K562 (cell line): ENCODE measurements around the gene ZNF628. TPM values are rescaled to one million over a fixed set of nuclear protein-coding genes. Genes with fewer than 3 reads are reported as not detected.

Experiments
- ATAC-seq: fragments of 200-7000 bp; cut with Tn5 transposase; 3 replicates; pipeline ENCODE4 v1.9.1; 2020; ENCODE audit warnings: moderate library complexity
- BruUV-seq: library from RNA; stranded (reverse); fragments of 400-500 nt; replicated peaks from 2 replicates; lab custom pipeline; 2021; lab: Mats Ljungman, UMichigan
- CTCF ChIA-PET: fragments of 300-600 bp; formaldehyde crosslinking; extraction: SDS; loops from one replicate; lab custom pipeline; 2021; ENCODE audit warnings: low intra/inter-chr PET ratio; lab: Yijun Ruan, JAX
- POLR2A ChIA-PET: fragments of 300-600, 350-650 bp; sonication (Branson Sonifier 250); formaldehyde crosslinking; extraction: SDS; loops from one replicate; lab custom pipeline; 2021; ENCODE audit warnings: antibody characterized with exemption, inconsistent platforms; lab: Yijun Ruan, JAX
- DNase-seq, 4 experiments: peaks; one replicate each; pipeline versions ENCODE4 v3.0.0 to v3.0.0-alpha.2; 2011 to 2018; ENCODE audit warnings: low spot score in 3 of 4, mixed read lengths in 3 of 4; ENCODE audit errors: extremely low read depth in 1 of 4
- FAIRE-seq: peaks from 2 replicates; lab custom pipeline; 2011; peaks lifted over from hg19 to GRCh38; lab: Jason Lieb, UNC
- H2AFZ ChIP-seq: 2 replicates; pipeline ENCODE4 v1.6.0; 2011; ENCODE audit warnings: low read depth, low read length, control low read depth, inconsistent platforms
- H3K27ac ChIP-seq: fragments of 200-600 bp; 3 replicates; pipeline ENCODE4 v1.8.0; 2011; ENCODE audit warnings: low read depth, mild to moderate bottlenecking, control low read depth, inconsistent platforms, low read length, moderate library complexity, mixed read lengths; ENCODE audit errors: extremely low read depth
- H3K27me3 ChIP-seq, 2 experiments: fragments of 300-600 bp in 1 of 2; 2 replicates in 1 of 2; 3 replicates in 1 of 2; pipeline versions ENCODE4 v1.6.0 to v1.8.0; 2011; ENCODE audit warnings: inconsistent platforms in 2 of 2, low read length in 2 of 2, mild to moderate bottlenecking in 1 of 2, mixed read lengths in 1 of 2, moderate library complexity in 1 of 2; ENCODE audit not compliant: control insufficient read depth in 2 of 2, insufficient read depth in 2 of 2
- H3K36me3 ChIP-seq: fragments of 300-600 bp; 3 replicates; pipeline ENCODE4 v1.8.0; 2011; ENCODE audit warnings: mild to moderate bottlenecking, low read length, inconsistent platforms; ENCODE audit not compliant: control insufficient read depth, insufficient read depth
- H3K4me1 ChIP-seq, 2 experiments: fragments of 200-600 bp in 1 of 2; replicated peaks in 1 of 2; 2 replicates in 1 of 2; 3 replicates in 1 of 2; pipeline versions ENCODE4 v1.5.1 to v1.8.0; 2011; ENCODE audit warnings: inconsistent platforms in 2 of 2, low read length in 2 of 2, mild to moderate bottlenecking in 1 of 2, mixed read lengths in 1 of 2, moderate library complexity in 1 of 2; ENCODE audit not compliant: control insufficient read depth in 2 of 2, insufficient read depth in 2 of 2
- H3K4me2 ChIP-seq: 2 replicates; pipeline ENCODE4 v1.6.1; 2011; ENCODE audit warnings: low read length, control low read depth, inconsistent platforms, mixed read lengths; ENCODE audit not compliant: insufficient read depth
- H3K4me3 ChIP-seq: fragments of 200-600 bp; sonication (generic), shearing (Covaris generic); 2 replicates; pipeline ENCODE4 v1.5.1; 2016; ENCODE audit warnings: control low read depth, inconsistent platforms
- H3K79me2 ChIP-seq: fragments of 200-600 bp; 3 replicates; pipeline ENCODE4 v1.8.0; 2011; ENCODE audit warnings: low read length, inconsistent platforms; ENCODE audit not compliant: control insufficient read depth, insufficient read depth
- H3K9ac ChIP-seq, 2 experiments: 2 replicates each; pipeline versions ENCODE4 v1.6.0 to v1.6.1; 2011; ENCODE audit warnings: low read depth in 2 of 2, low read length in 2 of 2, control low read depth in 1 of 2, inconsistent platforms in 1 of 2, mild to moderate bottlenecking in 1 of 2, mixed read lengths in 1 of 2; ENCODE audit not compliant: insufficient read depth in 1 of 2
- H3K9me1 ChIP-seq: one replicate; pipeline ENCODE4 v1.6.0; 2011; ENCODE audit warnings: inconsistent platforms, mild to moderate bottlenecking, low read length, moderate library complexity; ENCODE audit not compliant: control insufficient read depth, insufficient read depth
- H3K9me3 ChIP-seq: replicated peaks from 2 replicates; pipeline ENCODE4 v1.5.1; 2011; ENCODE audit warnings: low read depth, low read length, inconsistent platforms; ENCODE audit not compliant: control insufficient read depth, insufficient read depth
- H4K20me1 ChIP-seq: replicated peaks from 2 replicates; pipeline ENCODE4 v1.6.1; 2011; ENCODE audit warnings: low read length, inconsistent platforms, mixed read lengths; ENCODE audit not compliant: control insufficient read depth, insufficient read depth
- ARID2 ChIP-seq: fragments of 450-650 bp; IDR thresholded peaks from 2 replicates; pipeline ENCODE4 v1.6.1; 2017; ENCODE audit warnings: antibody characterized with exemption, mild to moderate bottlenecking
- ARID4B ChIP-seq: sonication (generic); formaldehyde crosslinking; IDR thresholded peaks from 2 replicates; pipeline ENCODE4 v1.8.0; 2022; ENCODE audit warnings: mild to moderate bottlenecking, missing genetic modification reagents
- CHD4 ChIP-seq: fragments of 200-600 bp; sonication (generic); IDR thresholded peaks from 3 replicates; pipeline ENCODE4 v1.6.1; 2012; ENCODE audit warnings: low read depth, mild to moderate bottlenecking, mixed read lengths, low read length, inconsistent platforms; ENCODE audit not compliant: insufficient read depth, insufficient replicate concordance, poor library complexity, severe bottlenecking
- CXXC5 ChIP-seq: fragments of 250-450 bp; sonication (Bioruptor Pico); IDR thresholded peaks from 2 replicates; pipeline ENCODE4 v1.8.0; 2022; ENCODE audit warnings: inconsistent platforms, mild to moderate bottlenecking, moderate library complexity
- E2F5 ChIP-seq: sonication (generic); formaldehyde crosslinking; IDR thresholded peaks from 2 replicates; pipeline ENCODE4 v1.8.0; 2022; ENCODE audit warnings: mild to moderate bottlenecking, missing genetic modification reagents
- HES1 ChIP-seq: fragments of 450-650 bp; IDR thresholded peaks from 2 replicates; pipeline ENCODE4 v1.6.1; 2016; ENCODE audit warnings: low read depth, mild to moderate bottlenecking, moderate library complexity
- HEY1 ChIP-seq: fragments of 250-450 bp; sonication (Bioruptor Pico); IDR thresholded peaks from 2 replicates; pipeline ENCODE4 v1.5.0; 2020; ENCODE audit warnings: mild to moderate bottlenecking, moderate library complexity, borderline replicate concordance
- HMGN3 ChIP-seq: IDR thresholded peaks from 2 replicates; pipeline ENCODE4 v1.6.1; 2011; ENCODE audit warnings: borderline replicate concordance, low read depth, mild to moderate bottlenecking, mixed read lengths, low read length; ENCODE audit not compliant: insufficient read length; ENCODE audit errors: extremely low read depth
- HNRNPL ChIP-seq: fragments of 200-400 bp; formaldehyde crosslinking; IDR thresholded peaks from 2 replicates; pipeline ENCODE4 v1.6.1; 2017; ENCODE audit warnings: low read depth, mild to moderate bottlenecking, low read length
- SMAD1 ChIP-seq: fragments of 150-350 bp; IDR thresholded peaks from 2 replicates; pipeline ENCODE4 v1.6.1; 2014; ENCODE audit warnings: low read length, low read depth; ENCODE audit not compliant: partially characterized antibody
- TAF9B ChIP-seq: fragments of 450-650 bp; IDR thresholded peaks from 2 replicates; pipeline ENCODE4 v1.6.1; 2018; ENCODE audit warnings: mild to moderate bottlenecking; ENCODE audit not compliant: partially characterized antibody
- TAL1 ChIP-seq: fragments of 450-650 bp; IDR thresholded peaks from 2 replicates; pipeline ENCODE4 v1.6.1; 2016; ENCODE audit warnings: mild to moderate bottlenecking
- THRAP3 ChIP-seq: fragments of 450-650 bp; IDR thresholded peaks from 2 replicates; pipeline ENCODE4 v1.6.1; 2016; ENCODE audit warnings: mild to moderate bottlenecking, inconsistent platforms, borderline replicate concordance
- ZBTB1 ChIP-seq: sonication (generic); formaldehyde crosslinking; IDR thresholded peaks from 2 replicates; pipeline ENCODE4 v1.8.1; 2023; ENCODE audit warnings: missing genetic modification reagents, low read depth, mild to moderate bottlenecking, borderline replicate concordance
- ZNF347 ChIP-seq: fragments of 450-650 bp; formaldehyde crosslinking; IDR thresholded peaks from 2 replicates; pipeline ENCODE4 v1.4.0; 2020; ENCODE audit warnings: low read depth, mild to moderate bottlenecking, moderate library complexity
- WGBS: fragments of 100-300 bp; shearing (Covaris generic); methylation state at CpG from one replicate; pipeline ENCODE4 v1.1.6; 2016; ENCODE audit warnings: low coverage, mixed read lengths; ENCODE audit not compliant: insufficient coverage; ENCODE audit errors: missing lambda C conversion rate; 5-methylcytosine and 5-hydroxymethylcytosine counted together
- in situ Hi-C: fragments of 300-500 bp; cut with MboI; formaldehyde crosslinking; loops from 4 replicates; pipeline ENCODE4 v1.15.0; 2018; ENCODE audit warnings: inconsistent platforms, mixed read lengths
- intact Hi-C: fragments of 100-400 bp; cut with micrococcal nuclease; formaldehyde crosslinking; loops from 2 replicates; pipeline ENCODE4 v1.14.2; 2022
- polyA plus RNA-seq, 8 experiments: library from polyadenylated mRNA; depleted of rRNA in 4 of 8; stranded (reverse) in 5 of 8; unstranded in 3 of 8; fragments of >200 nt; fragmentation: Nextera tagmentation in 2 of 8; fragmentation: Illumina TruSeq in 1 of 8; extraction: Ambion mirVana in 2 of 8; extraction: Trizol in 1 of 8; gene quantifications; 2 replicates each; pipeline versions ENCODE4 v1.2.1 to v1.2.3, GENCODE V29; 2011 to 2014; ENCODE audit warnings: inconsistent platforms in 1 of 8, missing spikeins in 1 of 8
- total RNA-seq, 7 experiments: library from RNA; depleted of rRNA in 6 of 7; stranded (reverse); fragments of >200 nt in 6 of 7; fragmentation: Illumina TruSeq in 2 of 7; extraction: Trizol in 2 of 7; gene quantifications; 2 replicates each; pipeline versions ENCODE4 v1.2.1 to v1.2.3, GENCODE V29; 2011 to 2021; ENCODE audit warnings: low replicate concordance in 1 of 7

The ZNF628 gene
- total and polyA plus RNA-seq, 9 of the 15 experiments (the other 6 are each of a cell fraction or from before 2014, with no cell fraction given), result 0.13 to 13.6 (median 2.2) TPM; not detected in 3

GRCh38 chr19:55493645-55494171, 17.3 kb downstream of the ZNF628 start:
- Histone ChIP-seq H2AFZ (peak overlapping the region; percentile 93), H3K27me3 (peaks cover 0 to 4% of the 10 kb centered on the region in 2 experiments; a peak in 1 of 5 replicates), H3K79me2 (no peaks in the 10 kb centered on the region), H3K36me3 (no peaks in the 10 kb centered on the region), H3K4me1 (peaks cover 12 to 53% of the 10 kb centered on the region in 2 experiments), H3K4me2 (peak overlapping the region; percentile 78; the same call in 1 of the 2 replicates), H4K20me1 (no peaks in the 10 kb centered on the region), H3K27ac (no peak overlapping the region), H3K9me1 (no peaks in the 10 kb centered on the region), H3K9me3 (no peaks in the 10 kb centered on the region), H3K4me3 (no peak overlapping the region), H3K9ac (peak overlapping the region in 1 of 2 experiments; percentile 74; a peak in 2 of 4 replicates)
- ChIA-PET CTCF (no interaction called here), POLR2A (interaction anchor here (0.6 to 2.8 kb wide), 3 partner anchors 9 to 161 kb away, joined by 3 to 12 read pairs (median 11); partner anchors contain the start of gene NAT14)
- TF ChIP-seq CXXC5 (CRISPR knock-in tag), result no peak
- TF ChIP-seq HNRNPL, result no peak
- no peak for TF ChIP-seq TAL1
- no peak for TF ChIP-seq HES1
- TF ChIP-seq ARID4B (CRISPR knock-in tag), result no peak
- no peak for TF ChIP-seq ZBTB1
- no peak for TF ChIP-seq HEY1 (CRISPR knock-in tag)
- TF ChIP-seq CHD4, result no peak
- no peak for TF ChIP-seq E2F5
- TF ChIP-seq ZNF347 (CRISPR knock-in tag), result no peak
- no peak for TF ChIP-seq TAF9B
- no peak for TF ChIP-seq SMAD1
- no peak for TF ChIP-seq THRAP3
- TF ChIP-seq HMGN3, result no peak
- no peak for TF ChIP-seq ARID2
- ATAC-seq, result no peak
- no peak for DNase-seq
- intact Hi-C loops, result no loop called here
- 59% methylated on average over 18 of the region's 38 CpGs for WGBS
- no TSS peak for BruUV-seq
- in situ Hi-C loops, result no loop called here
- no peak for FAIRE-seq
